DND-41 (cell line): ENCODE measurements around the gene SPACA4.

Experiments
- ATAC-seq: fragments of 200-7000 bp; cut with Tn5 transposase; 3 replicates; pipeline ENCODE4 v1.9.1; 2021; ENCODE audit warnings: low read depth; ENCODE audit not compliant: insufficient read depth
- DNase-seq: peaks from one replicate; pipeline ENCODE4 v3.0.0-alpha.2; 2020
- H2AFZ ChIP-seq: 2 replicates; pipeline ENCODE4 v1.6.0; 2012; ENCODE audit warnings: low read depth, low read length
- H3K27ac ChIP-seq: 2 replicates; pipeline ENCODE4 v1.5.1; 2012; ENCODE audit warnings: low read length, inconsistent platforms
- H3K27me3 ChIP-seq: fragments of 200-600 bp; sonication (generic); 2 replicates; pipeline ENCODE4 v1.6.0; 2012; ENCODE audit warnings: low read length, mild to moderate bottlenecking, inconsistent platforms; ENCODE audit not compliant: insufficient read depth, poor library complexity
- H3K36me3 ChIP-seq: 2 replicates; pipeline ENCODE4 v1.5.1; 2012; ENCODE audit warnings: low read length, inconsistent platforms; ENCODE audit not compliant: insufficient read depth
- H3K4me1 ChIP-seq: 2 replicates; pipeline ENCODE4 v1.5.1; 2012; ENCODE audit warnings: mild to moderate bottlenecking, low read length; ENCODE audit not compliant: insufficient read depth
- H3K4me2 ChIP-seq: 2 replicates; pipeline ENCODE4 v1.6.0; 2012; ENCODE audit warnings: mild to moderate bottlenecking, moderate library complexity, low read length, inconsistent platforms; ENCODE audit not compliant: insufficient read depth
- H3K4me3 ChIP-seq, 2 experiments: fragments of 200-600 bp in 1 of 2; shearing (Covaris generic) in 1 of 2; 2 replicates each; pipeline ENCODE4 v1.5.1; 2012 to 2016; ENCODE audit warnings: inconsistent platforms in 2 of 2, low read length in 2 of 2, mild to moderate bottlenecking in 2 of 2, low read depth in 1 of 2, moderate library complexity in 1 of 2
- H3K79me2 ChIP-seq: 2 replicates; pipeline ENCODE4 v1.6.0; 2012; ENCODE audit warnings: low read length, inconsistent platforms; ENCODE audit not compliant: insufficient read depth
- H3K9ac ChIP-seq: 2 replicates; pipeline ENCODE4 v1.6.0; 2012; ENCODE audit warnings: low read depth, mild to moderate bottlenecking, inconsistent platforms, low read length, moderate library complexity
- H3K9me3 ChIP-seq: 2 replicates; pipeline ENCODE4 v1.5.1; 2012; ENCODE audit warnings: low read length, moderate library complexity, mild to moderate bottlenecking, inconsistent platforms; ENCODE audit not compliant: insufficient read depth, severe bottlenecking
- H4K20me1 ChIP-seq: 2 replicates; pipeline ENCODE4 v1.6.0; 2012; ENCODE audit warnings: low read length; ENCODE audit not compliant: insufficient read depth
- EZH2 ChIP-seq: IDR thresholded peaks from 3 replicates; pipeline ENCODE4 v1.6.1; 2012; ENCODE audit warnings: borderline replicate concordance, low read depth, mild to moderate bottlenecking, moderate library complexity, low read length, inconsistent platforms; ENCODE audit not compliant: severe bottlenecking
- TF ChIP-seq, protein P1 (sequence below): IDR thresholded peaks from 2 replicates; pipeline ENCODE4 v1.5.1; 2012; ENCODE audit warnings: borderline replicate concordance, low read length, moderate library complexity, mild to moderate bottlenecking; ENCODE audit not compliant: poor library complexity, severe bottlenecking; ENCODE audit errors: extremely low read depth

SPACA4 gene

DNA sequence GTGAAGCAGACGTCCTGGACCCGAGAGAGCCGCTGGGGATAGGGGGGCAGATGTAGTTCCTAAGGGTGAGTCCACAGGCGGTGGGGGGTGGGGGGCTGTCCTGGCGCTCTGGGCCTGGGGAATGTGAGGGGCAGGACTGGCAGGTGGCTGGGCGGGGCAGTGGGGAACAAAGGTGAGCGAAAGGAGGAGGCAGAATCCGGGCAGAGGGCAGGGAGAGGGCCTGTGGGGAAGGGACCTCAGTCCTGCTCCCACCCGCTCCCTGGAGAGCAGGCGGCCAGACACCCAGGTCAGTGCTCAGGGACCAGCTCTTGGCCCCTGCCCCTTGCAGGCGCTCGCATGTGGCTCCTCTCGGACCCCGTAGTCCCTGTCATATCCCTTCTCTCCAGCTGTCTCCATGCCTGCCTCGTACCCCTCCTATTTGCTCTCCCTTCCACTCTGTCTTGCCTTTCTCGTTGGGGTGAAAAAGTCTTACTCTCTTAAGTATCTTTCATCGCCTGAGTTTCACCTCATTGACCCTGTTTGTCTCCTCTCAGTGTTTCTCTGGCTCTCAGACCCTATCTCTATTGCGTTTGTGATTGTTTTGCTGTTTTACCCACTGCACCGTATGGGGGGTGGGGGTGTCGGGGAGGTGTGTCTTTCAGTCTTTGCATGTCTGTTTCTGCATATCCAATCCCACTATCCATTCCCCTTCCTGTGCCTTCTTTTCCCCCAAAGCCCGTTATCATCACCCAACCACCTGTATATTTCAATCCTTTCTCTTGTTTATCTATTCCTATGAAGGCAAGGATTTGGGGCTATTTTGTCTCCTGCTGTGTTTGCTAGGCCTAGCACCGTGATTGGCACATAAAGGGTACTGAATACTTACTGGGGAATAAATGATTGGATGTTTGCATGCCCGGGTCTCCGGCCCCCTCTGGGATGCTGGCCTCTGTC, 18.5 kb downstream of the SPACA4 start:
- Histone ChIP-seq H3K27ac (peak overlapping the region; percentile 85), H3K36me3 (peaks cover 52% of the 10 kb centered on the region), H4K20me1 (peaks cover 11% of the 10 kb centered on the region), H3K4me3 (peak overlapping the region; percentile 32 to 77; a peak in 3 of 4 replicates), H3K4me1 (peaks cover 47% of the 10 kb centered on the region), H2AFZ (no peak overlapping the region), H3K9ac (peak overlapping the region; percentile 80), H3K4me2 (peak overlapping the region; percentile 88), H3K9me3 (no peaks in the 10 kb centered on the region), H3K27me3 (no peaks in the 10 kb centered on the region), H3K79me2 (peaks cover 42% of the 10 kb centered on the region)
- DNase-seq (peak; percentile 7), ATAC-seq (no peak)
- no peak for TF ChIP-seq EZH2
- TF ChIP-seq, protein P1, sequence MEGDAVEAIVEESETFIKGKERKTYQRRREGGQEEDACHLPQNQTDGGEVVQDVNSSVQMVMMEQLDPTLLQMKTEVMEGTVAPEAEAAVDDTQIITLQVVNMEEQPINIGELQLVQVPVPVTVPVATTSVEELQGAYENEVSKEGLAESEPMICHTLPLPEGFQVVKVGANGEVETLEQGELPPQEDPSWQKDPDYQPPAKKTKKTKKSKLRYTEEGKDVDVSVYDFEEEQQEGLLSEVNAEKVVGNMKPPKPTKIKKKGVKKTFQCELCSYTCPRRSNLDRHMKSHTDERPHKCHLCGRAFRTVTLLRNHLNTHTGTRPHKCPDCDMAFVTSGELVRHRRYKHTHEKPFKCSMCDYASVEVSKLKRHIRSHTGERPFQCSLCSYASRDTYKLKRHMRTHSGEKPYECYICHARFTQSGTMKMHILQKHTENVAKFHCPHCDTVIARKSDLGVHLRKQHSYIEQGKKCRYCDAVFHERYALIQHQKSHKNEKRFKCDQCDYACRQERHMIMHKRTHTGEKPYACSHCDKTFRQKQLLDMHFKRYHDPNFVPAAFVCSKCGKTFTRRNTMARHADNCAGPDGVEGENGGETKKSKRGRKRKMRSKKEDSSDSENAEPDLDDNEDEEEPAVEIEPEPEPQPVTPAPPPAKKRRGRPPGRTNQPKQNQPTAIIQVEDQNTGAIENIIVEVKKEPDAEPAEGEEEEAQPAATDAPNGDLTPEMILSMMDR, result no peak

DNA sequence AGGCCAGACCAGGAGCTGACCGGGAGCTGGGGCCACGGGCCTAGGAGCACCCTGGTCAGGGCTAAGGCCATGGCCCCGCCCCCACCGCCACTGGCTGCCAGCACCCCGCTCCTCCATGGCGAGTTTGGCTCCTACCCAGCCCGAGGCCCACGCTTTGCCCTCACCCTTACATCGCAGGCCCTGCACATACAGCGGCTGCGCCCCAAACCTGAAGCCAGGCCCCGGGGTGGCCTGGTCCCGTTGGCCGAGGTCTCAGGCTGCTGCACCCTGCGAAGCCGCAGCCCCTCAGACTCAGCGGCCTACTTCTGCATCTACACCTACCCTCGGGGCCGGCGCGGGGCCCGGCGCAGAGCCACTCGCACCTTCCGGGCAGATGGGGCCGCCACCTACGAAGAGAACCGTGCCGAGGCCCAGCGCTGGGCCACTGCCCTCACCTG, 19.4 kb downstream of the SPACA4 start:
- Histone ChIP-seq H3K79me2 (peaks cover 34% of the 10 kb centered on the region), H2AFZ (no peak overlapping the region), H3K27me3 (no peaks in the 10 kb centered on the region), H3K4me2 (no peak overlapping the region), H4K20me1 (peaks cover 11% of the 10 kb centered on the region), H3K9ac (no peak overlapping the region), H3K4me3 (no peak overlapping the region), H3K4me1 (peaks cover 39% of the 10 kb centered on the region), H3K9me3 (no peaks in the 10 kb centered on the region), H3K36me3 (peaks cover 61% of the 10 kb centered on the region), H3K27ac (no peak overlapping the region)
- TF ChIP-seq EZH2, result no peak
- TF ChIP-seq, protein P1, result no peak
- ATAC-seq (no peak), DNase-seq (peak; percentile 5)

- Histone ChIP-seq H3K36me3 (peaks cover 65% of the 10 kb centered on the region), H3K27ac (no peak overlapping the region), H3K79me2 (peaks cover 30% of the 10 kb centered on the region), H2AFZ (no peak overlapping the region), H3K9ac (no peak overlapping the region), H3K4me3 (no peak overlapping the region), H3K4me2 (no peak overlapping the region), H3K27me3 (no peaks in the 10 kb centered on the region), H3K9me3 (no peaks in the 10 kb centered on the region), H4K20me1 (peaks cover 11% of the 10 kb centered on the region), H3K4me1 (peaks cover 31% of the 10 kb centered on the region)
- TF ChIP-seq, protein P1, result no peak
- TF ChIP-seq EZH2, result no peak
- no peak for DNase-seq
- ATAC-seq, result no peak
These were observed 20.8 kb downstream of the SPACA4 start for GRCh38 chr19:48627201-48627864.
